Measurements from ENCODE around the gene BPI. TPM values are rescaled to one million over a fixed set of nuclear protein-coding genes. Genes with fewer than 3 reads are reported as not detected.

BPI gene
- total RNA-seq, 1 experiment from 2014 or later: not detected

DNA sequence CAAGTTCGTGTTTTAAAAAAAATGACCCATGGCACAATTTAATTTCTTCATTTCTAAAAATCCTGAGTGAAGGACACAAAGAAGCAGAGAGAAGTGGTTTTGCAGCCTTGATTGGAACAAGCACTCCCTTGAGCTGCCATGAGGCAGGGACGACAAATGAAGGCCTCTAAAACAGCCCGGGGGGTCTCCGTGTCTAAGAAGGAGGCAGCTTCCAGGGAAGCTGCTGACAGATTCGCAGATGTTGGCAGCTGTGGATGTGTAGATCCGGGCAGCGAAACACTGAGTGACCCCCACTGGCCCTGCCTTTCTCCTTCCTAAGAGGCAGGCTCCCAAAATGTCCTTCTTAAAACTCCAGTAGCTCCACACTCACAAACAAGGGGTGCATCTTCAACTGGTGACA is 32.8 kb downstream of the BPI start:
- Histone ChIP-seq H3K23me2 (ENCODE audit: insufficient read length, low read depth, low read length, poor library complexity, severe bottlenecking) (no peaks in the 10 kb centered on the region), H4K5ac (ENCODE audit: insufficient read length, low read depth, low read length) (no peak overlapping the region), H2AK5ac (ENCODE audit: insufficient read length, low read length) (no peak overlapping the region), H2BK20ac (ENCODE audit: low read depth, low read length, poor library complexity, severe bottlenecking) (no peak overlapping the region), H2BK120ac (ENCODE audit: low read depth, low read length, poor library complexity, severe bottlenecking) (no peak overlapping the region), H2BK12ac (ENCODE audit: insufficient read length, low read depth, low read length) (no peak overlapping the region), H2AFZ (ENCODE audit: low read length) (no peak overlapping the region), H2BK15ac (ENCODE audit: low read depth, low read length) (no peak overlapping the region), H3T11ph (ENCODE audit: low read length) (no peak overlapping the region), H3K18ac (ENCODE audit: insufficient read length, low read depth, low read length) (no peak overlapping the region), H3K14ac (ENCODE audit: insufficient read depth, low read length) (no peak overlapping the region), H3K9me3 (ENCODE audit: control insufficient read depth, low read depth, low read length) (no peaks in the 10 kb centered on the region), H4K8ac (replicated peaks; ENCODE audit: insufficient read length, low read depth, low read length) (no peak overlapping the region), H3K4me1 (ENCODE audit: insufficient read depth, low read length) (peaks cover 6% of the 10 kb centered on the region; the same call in 1 of the 2 replicates), H2BK5ac (ENCODE audit: insufficient read length, low read length) (no peak overlapping the region), H3K79me2 (ENCODE audit: insufficient read depth, low read length) (no peaks in the 10 kb centered on the region), H3K79me1 (ENCODE audit: insufficient read depth, low read depth, low read length, poor library complexity, severe bottlenecking) (no peaks in the 10 kb centered on the region), H4K20me1 (ENCODE audit: control insufficient read depth, insufficient read depth, insufficient read length) (no peaks in the 10 kb centered on the region), H3K9ac (ENCODE audit: extremely low read depth, insufficient read length, low read length) (no peak overlapping the region), H3K56ac (ENCODE audit: insufficient read length, low read depth, low read length) (no peak overlapping the region), H4K91ac (ENCODE audit: insufficient read length, low read depth, low read length) (no peak overlapping the region), H3K27ac (ENCODE audit: insufficient read length, low read depth, low read length) (no peak overlapping the region), H3K4me2 (ENCODE audit: insufficient read depth, insufficient read length, low read length) (no peak overlapping the region), H3K4ac (ENCODE audit: low read depth, low read length) (no peak overlapping the region), H3K23ac (ENCODE audit: insufficient read length, low read depth, low read length) (no peak overlapping the region), H3K27me3 (ENCODE audit: insufficient read depth, low read length) (no peaks in the 10 kb centered on the region; the same call in 1 of the 2 replicates)
- no peak overlapping the region for H3K4me3 Mint-ChIP-seq
- DNase-seq: no peak
- TF ChIP-seq, protein P1, sequence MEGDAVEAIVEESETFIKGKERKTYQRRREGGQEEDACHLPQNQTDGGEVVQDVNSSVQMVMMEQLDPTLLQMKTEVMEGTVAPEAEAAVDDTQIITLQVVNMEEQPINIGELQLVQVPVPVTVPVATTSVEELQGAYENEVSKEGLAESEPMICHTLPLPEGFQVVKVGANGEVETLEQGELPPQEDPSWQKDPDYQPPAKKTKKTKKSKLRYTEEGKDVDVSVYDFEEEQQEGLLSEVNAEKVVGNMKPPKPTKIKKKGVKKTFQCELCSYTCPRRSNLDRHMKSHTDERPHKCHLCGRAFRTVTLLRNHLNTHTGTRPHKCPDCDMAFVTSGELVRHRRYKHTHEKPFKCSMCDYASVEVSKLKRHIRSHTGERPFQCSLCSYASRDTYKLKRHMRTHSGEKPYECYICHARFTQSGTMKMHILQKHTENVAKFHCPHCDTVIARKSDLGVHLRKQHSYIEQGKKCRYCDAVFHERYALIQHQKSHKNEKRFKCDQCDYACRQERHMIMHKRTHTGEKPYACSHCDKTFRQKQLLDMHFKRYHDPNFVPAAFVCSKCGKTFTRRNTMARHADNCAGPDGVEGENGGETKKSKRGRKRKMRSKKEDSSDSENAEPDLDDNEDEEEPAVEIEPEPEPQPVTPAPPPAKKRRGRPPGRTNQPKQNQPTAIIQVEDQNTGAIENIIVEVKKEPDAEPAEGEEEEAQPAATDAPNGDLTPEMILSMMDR (conservative IDR thresholded peaks at IDR 0.05): no peak
- H3K4me1 Mint-ChIP-seq: peaks cover 27 to 35% of the 10 kb centered on the region in 2 experiments
- WGBS (ENCODE audit: extremely low coverage, insufficient read length, low lambda C conversion rate): no CpG with 5 or more reads among the region's 7 CpGs
- H3K27me3 Mint-ChIP-seq (ENCODE audit: low read depth): peaks cover 8% of the 10 kb centered on the region
- peaks cover 5 to 6% of the 10 kb centered on the region in 2 experiments for H3K9me3 Mint-ChIP-seq
- peaks cover 2 to 6% (median 5%) of the 10 kb centered on the region in 3 experiments; a peak in 5 of 7 replicates for H3K36me3 Mint-ChIP-seq (ENCODE audit: insufficient read depth in 1 of 3, low read depth in 3 of 3)
- no peak overlapping the region for H3K27ac Mint-ChIP-seq
